ENCODE data around the gene PLCH2.

Gene PLCH2

GRCh38 chr1:2476061-2476999, at the start of gene PLCH2:
Gene PLCH2 (plus strand): TSS chr1:2476289. CDS start chr1:2476589, 300 bp downstream.
- H3K4me3 ChIP-seq (ENCODE audit: low read length, poor library complexity, severe bottlenecking): no peak within 1 kb of the TSS
- no peaks in the 10 kb centered on the region for H3F3A ChIP-seq (ENCODE audit: low read depth)
- H3K4me2 ChIP-seq (ENCODE audit: low read depth, low read length, poor library complexity, severe bottlenecking): no peak within 1 kb of the TSS
- no peaks in the 10 kb centered on the region for H3K4me1 ChIP-seq (ENCODE audit: insufficient read depth, low read length, poor library complexity, severe bottlenecking)
- no peak for TF ChIP-seq EZH2phosphoT487 (IDR thresholded peaks at IDR 0.05; ENCODE audit: borderline replicate concordance)
- no peak for TF ChIP-seq CTCF (conservative IDR thresholded peaks at IDR 0.05; ENCODE audit: low read length)
- no peaks in the 10 kb centered on the region for H3K36me3 ChIP-seq (ENCODE audit: insufficient read depth, low read length)
- no peak within 1 kb of the TSS for H3K9ac ChIP-seq (ENCODE audit: low read depth, low read length, poor library complexity, severe bottlenecking)
- no peaks in the 10 kb centered on the region for H4K20me1 ChIP-seq (ENCODE audit: insufficient read depth, low read length, poor library complexity, severe bottlenecking)
- H2AFZ ChIP-seq (ENCODE audit: low read length): no peak within 1 kb of the TSS
- H3K79me2 ChIP-seq (ENCODE audit: insufficient read depth, low read length): no peaks in the 10 kb centered on the region
- H3K27me3 ChIP-seq (ENCODE audit: insufficient read depth, low read length, poor library complexity, severe bottlenecking): no peaks in the 10 kb centered on the region
- H3K9me3 ChIP-seq (ENCODE audit: insufficient read depth, low read depth, low read length): no peaks in the 10 kb centered on the region
- H3K9me2 ChIP-seq (replicated peaks; ENCODE audit: low read depth, low read length): no peaks in the 10 kb centered on the region

DNA sequence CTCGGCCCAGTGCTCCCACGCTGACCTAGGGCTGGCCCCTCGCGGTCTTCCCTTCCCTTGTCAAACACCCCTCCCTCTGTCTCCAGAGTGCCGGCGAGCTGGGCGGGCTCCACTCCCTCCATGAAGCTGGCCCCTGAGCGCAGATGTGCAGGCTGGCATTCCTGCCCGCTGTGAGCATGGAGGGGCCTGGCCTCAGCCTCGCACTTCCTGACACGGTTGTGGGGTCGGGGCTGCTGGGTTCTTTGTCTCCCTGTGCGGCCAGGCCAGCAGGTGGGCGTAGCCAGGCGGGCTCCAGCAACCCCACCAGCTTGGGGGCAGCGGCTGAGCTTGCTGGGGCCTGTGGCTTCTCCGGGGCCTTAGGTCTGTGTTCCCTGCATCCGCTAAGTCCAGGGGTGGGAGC, 49.5 kb upstream of the PLCH2 start:
- H3K4me3 ChIP-seq (ENCODE audit: low read length, poor library complexity, severe bottlenecking): no peak overlapping the region
- TF ChIP-seq EZH2phosphoT487 (IDR thresholded peaks at IDR 0.05; ENCODE audit: borderline replicate concordance) (no peak), CTCF (conservative IDR thresholded peaks at IDR 0.05; ENCODE audit: low read length) (no peak)
- H3K9me3 ChIP-seq (ENCODE audit: insufficient read depth, low read depth, low read length): peaks cover 6% of the 10 kb centered on the region; the same call in 1 of the 2 replicates
- no peak overlapping the region for H3K4me2 ChIP-seq (ENCODE audit: low read depth, low read length, poor library complexity, severe bottlenecking)
- no peaks in the 10 kb centered on the region for H3K27me3 ChIP-seq (ENCODE audit: insufficient read depth, low read length, poor library complexity, severe bottlenecking)
- no peak overlapping the region for H3K9ac ChIP-seq (ENCODE audit: low read depth, low read length, poor library complexity, severe bottlenecking)
- H3K36me3 ChIP-seq (ENCODE audit: insufficient read depth, low read length): no peaks in the 10 kb centered on the region
- no peaks in the 10 kb centered on the region for H3K9me2 ChIP-seq (replicated peaks; ENCODE audit: low read depth, low read length)
- H4K20me1 ChIP-seq (ENCODE audit: insufficient read depth, low read length, poor library complexity, severe bottlenecking): no peaks in the 10 kb centered on the region
- H3F3A ChIP-seq (ENCODE audit: low read depth): no peaks in the 10 kb centered on the region
- H3K4me1 ChIP-seq (ENCODE audit: insufficient read depth, low read length, poor library complexity, severe bottlenecking): no peaks in the 10 kb centered on the region
- H2AFZ ChIP-seq (ENCODE audit: low read length): no peak overlapping the region
- no peaks in the 10 kb centered on the region for H3K79me2 ChIP-seq (ENCODE audit: insufficient read depth, low read length)

DNA sequence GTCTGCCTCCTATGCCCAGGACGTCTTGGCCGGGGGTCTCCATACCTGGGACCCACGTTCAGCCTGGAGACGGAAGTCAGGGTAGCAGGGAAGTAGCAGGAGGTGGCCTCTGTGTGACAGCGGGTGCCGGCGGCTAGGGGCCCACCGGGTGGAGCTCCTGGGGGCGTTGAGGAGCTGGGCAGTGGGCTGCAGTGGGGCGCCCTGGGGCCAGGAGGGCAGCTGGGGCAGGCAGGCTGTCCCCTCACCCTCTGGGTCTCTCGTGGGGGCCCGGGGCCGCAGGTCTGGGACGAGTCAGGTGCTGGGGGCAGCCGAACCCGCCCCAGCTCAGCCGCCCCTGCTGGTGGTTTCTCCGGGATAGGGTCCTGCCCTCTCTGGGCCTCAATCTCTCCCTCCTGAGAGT, 49.0 kb upstream of the PLCH2 start:
- Histone ChIP-seq H3K27me3 (ENCODE audit: insufficient read depth, low read length, poor library complexity, severe bottlenecking) (no peaks in the 10 kb centered on the region), H3K79me2 (ENCODE audit: insufficient read depth, low read length) (no peaks in the 10 kb centered on the region), H3K9me3 (ENCODE audit: insufficient read depth, low read depth, low read length) (peaks cover 6% of the 10 kb centered on the region; the same call in 1 of the 2 replicates), H3K4me2 (ENCODE audit: low read depth, low read length, poor library complexity, severe bottlenecking) (no peak overlapping the region), H3K4me1 (ENCODE audit: insufficient read depth, low read length, poor library complexity, severe bottlenecking) (no peaks in the 10 kb centered on the region), H2AFZ (ENCODE audit: low read length) (no peak overlapping the region), H3K4me3 (ENCODE audit: low read length, poor library complexity, severe bottlenecking) (no peak overlapping the region), H3K9me2 (replicated peaks; ENCODE audit: low read depth, low read length) (no peaks in the 10 kb centered on the region), H4K20me1 (ENCODE audit: insufficient read depth, low read length, poor library complexity, severe bottlenecking) (no peaks in the 10 kb centered on the region), H3K36me3 (ENCODE audit: insufficient read depth, low read length) (no peaks in the 10 kb centered on the region), H3K9ac (ENCODE audit: low read depth, low read length, poor library complexity, severe bottlenecking) (no peak overlapping the region), H3F3A (ENCODE audit: low read depth) (no peaks in the 10 kb centered on the region)
- TF ChIP-seq EZH2phosphoT487 (IDR thresholded peaks at IDR 0.05; ENCODE audit: borderline replicate concordance) (no peak), CTCF (conservative IDR thresholded peaks at IDR 0.05; ENCODE audit: low read length) (no peak)
